Astrocyte (in vitro differentiated cells and primary cell): Measurements from ENCODE around the gene ZFR.

Source experiments
- EZH2 ChIP-seq: IDR thresholded peaks from 2 replicates; pipeline ENCODE4 v1.6.1; 2012; ENCODE audit warnings: mild to moderate bottlenecking, low read length, inconsistent platforms; ENCODE audit not compliant: insufficient read depth
- TF ChIP-seq, protein P1 (sequence below): IDR thresholded peaks from 2 replicates; pipeline ENCODE4 v1.5.1; 2011; ENCODE audit warnings: low read depth, mild to moderate bottlenecking, inconsistent platforms, low read length, moderate library complexity; ENCODE audit not compliant: insufficient read depth

DNA sequence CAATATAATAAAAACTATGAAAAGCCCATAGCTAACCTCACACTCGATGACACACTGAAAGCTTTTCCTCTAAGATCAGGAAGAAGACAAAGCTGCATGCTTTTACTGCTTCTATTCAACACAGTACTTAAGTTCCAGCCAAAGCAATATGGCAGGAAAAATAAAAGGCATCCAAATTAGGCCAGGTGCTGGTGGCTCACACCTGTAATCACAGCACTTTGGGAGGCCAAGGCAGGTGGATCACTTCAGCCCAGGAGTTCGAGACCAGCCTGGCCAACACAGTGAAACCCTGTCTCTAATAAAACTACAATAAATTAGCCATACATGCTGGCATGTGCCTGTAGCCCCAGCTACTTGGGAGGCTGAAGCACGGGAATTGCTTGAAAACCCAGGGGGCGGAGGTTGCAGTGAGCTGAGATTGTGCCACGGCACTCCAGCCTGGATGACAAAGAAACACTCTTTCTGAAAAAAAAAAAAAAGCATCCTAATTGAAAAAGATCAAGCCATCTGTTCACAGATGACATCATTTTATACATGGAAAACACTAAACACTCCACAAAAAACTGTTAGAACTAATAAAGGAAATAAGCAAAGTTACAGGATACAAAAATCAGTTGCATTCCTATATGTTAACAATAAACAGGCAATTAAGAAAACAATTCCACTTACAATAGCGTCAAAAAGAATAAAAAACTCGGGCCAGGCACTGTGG lies 17.9 kb downstream of the ZFR start:
- TF ChIP-seq, protein P1, sequence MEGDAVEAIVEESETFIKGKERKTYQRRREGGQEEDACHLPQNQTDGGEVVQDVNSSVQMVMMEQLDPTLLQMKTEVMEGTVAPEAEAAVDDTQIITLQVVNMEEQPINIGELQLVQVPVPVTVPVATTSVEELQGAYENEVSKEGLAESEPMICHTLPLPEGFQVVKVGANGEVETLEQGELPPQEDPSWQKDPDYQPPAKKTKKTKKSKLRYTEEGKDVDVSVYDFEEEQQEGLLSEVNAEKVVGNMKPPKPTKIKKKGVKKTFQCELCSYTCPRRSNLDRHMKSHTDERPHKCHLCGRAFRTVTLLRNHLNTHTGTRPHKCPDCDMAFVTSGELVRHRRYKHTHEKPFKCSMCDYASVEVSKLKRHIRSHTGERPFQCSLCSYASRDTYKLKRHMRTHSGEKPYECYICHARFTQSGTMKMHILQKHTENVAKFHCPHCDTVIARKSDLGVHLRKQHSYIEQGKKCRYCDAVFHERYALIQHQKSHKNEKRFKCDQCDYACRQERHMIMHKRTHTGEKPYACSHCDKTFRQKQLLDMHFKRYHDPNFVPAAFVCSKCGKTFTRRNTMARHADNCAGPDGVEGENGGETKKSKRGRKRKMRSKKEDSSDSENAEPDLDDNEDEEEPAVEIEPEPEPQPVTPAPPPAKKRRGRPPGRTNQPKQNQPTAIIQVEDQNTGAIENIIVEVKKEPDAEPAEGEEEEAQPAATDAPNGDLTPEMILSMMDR, result no peak
- TF ChIP-seq EZH2, result no peak
